Activated naive CD4-positive, alpha-beta T cell treated with anti-CD3 and anti-CD28 coated beads for 36 hours (primary cell): ENCODE data around the gene CCDC190. TPM values are rescaled to one million over a fixed set of nuclear protein-coding genes. Genes with fewer than 3 reads are reported as not detected.
"Not testable (repeated sequence)": the region's sequence is repeated elsewhere in the genome, so short reads cannot be mapped to it uniquely, and the experiment has no call there.

Experiments
- CTCF ChIA-PET: fragments of 350-600 bp; sonication (Branson Sonifier 250); formaldehyde crosslinking; loops from one replicate; lab custom pipeline; 2021; ENCODE audit warnings: antibody characterized with exemption; lab: Charles Lee
- DNase-seq: peaks from one replicate; pipeline ENCODE4 v3.0.0-alpha.2; 2020
- H3K27ac Mint-ChIP-seq: one replicate; pipeline ENCODE4 v1.8.0; 2021; ENCODE audit warnings: mild to moderate bottlenecking, mixed read lengths
- H3K27me3 Mint-ChIP-seq: one replicate; pipeline ENCODE4 v1.8.0; 2021; ENCODE audit warnings: low read depth, mixed read lengths
- H3K36me3 Mint-ChIP-seq: one replicate; pipeline ENCODE4 v1.8.0; 2021; ENCODE audit warnings: low read depth, mixed read lengths
- H3K4me1 Mint-ChIP-seq: one replicate; pipeline ENCODE4 v1.8.0; 2021; ENCODE audit warnings: low read depth, mixed read lengths
- H3K4me3 Mint-ChIP-seq: one replicate; pipeline ENCODE4 v1.8.0; 2021; ENCODE audit warnings: mild to moderate bottlenecking, moderate library complexity, mixed read lengths
- H3K9me3 Mint-ChIP-seq: one replicate; pipeline ENCODE4 v1.8.0; 2021; ENCODE audit warnings: mixed read lengths
- intact Hi-C: fragments of 100-400 bp; cut with micrococcal nuclease; formaldehyde crosslinking; loops from one replicate; pipeline ENCODE4 v1.15.1; 2023
- total RNA-seq, 2 experiments: library from RNA; stranded (reverse); gene quantifications; one replicate each; pipeline ENCODE4 v1.2.3, GENCODE V29; 2021

Gene CCDC190
- total RNA-seq, 2 experiments from 2014 or later: not detected

DNA sequence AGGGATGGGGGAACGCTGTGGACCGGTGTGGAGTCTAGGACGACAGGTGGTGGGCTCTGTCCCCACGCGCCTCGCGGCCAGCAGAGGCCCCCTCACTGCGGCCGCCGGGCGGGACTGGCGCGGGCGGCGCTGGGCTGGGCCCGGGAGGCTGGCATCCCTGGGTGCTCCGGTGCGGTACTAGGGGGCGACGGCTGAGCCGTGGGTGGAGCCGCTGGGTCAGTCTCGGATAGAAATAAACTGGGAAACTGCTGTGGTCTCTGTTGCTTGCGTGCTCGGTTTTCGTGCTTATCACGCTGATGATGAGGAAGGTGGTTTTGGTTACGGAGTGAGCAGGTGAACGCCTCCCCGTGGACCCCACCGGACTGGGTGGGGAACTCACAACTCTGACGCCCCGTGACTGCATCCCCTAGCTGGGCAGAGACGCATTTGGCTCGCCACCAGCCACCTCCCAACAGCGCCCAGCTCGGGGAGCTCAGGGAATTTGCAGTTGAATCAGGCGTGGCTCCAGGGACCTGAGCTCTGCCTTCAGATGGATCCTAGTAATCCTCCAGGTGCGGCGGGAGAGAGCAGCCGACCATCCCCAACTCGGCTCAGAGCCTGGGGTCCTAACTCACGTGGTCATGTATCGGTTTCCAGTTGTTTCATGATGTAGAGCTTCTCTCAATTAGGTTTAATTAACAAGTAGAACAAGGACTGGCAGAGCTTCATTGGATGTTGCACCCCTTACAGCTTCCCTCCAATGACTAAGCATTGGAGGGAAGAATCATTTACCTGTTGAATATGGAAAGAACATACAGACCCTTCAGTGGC lies 38.4 kb downstream of the CCDC190 start:
- CTCF ChIA-PET: no interaction called here
- Mint-ChIP-seq H3K27ac (no peak overlapping the region), H3K36me3 (no peaks in the 10 kb centered on the region)

DNA sequence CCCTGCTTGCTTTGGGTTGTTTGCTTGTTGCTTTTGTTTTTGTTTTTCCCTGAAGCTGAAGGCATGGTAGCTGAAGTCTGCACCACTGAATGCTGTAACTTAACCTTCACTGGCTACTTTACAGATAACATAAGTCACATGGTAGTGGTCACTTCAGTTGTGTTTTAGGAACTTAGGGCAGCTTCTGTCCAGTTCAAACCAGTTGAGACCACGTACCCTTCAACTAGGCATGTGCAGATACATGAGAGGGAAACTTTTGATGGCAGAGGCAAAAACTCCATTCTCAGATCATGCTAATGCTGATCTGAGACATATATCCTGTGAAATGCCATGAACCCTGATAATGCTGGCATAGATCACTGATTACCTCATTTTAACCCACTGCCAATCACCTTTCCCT lies 42.3 kb downstream of the CCDC190 start:
- peaks cover 22% of the 10 kb centered on the region for H3K27me3 Mint-ChIP-seq

More for the DNA sequence above, 38.4 kb downstream of the CCDC190 start:
- Mint-ChIP-seq H3K4me3 (peak overlapping the region; percentile 54), H3K4me1 (peaks cover 15% of the 10 kb centered on the region), H3K27me3 (peaks cover 38% of the 10 kb centered on the region), H3K9me3 (no peaks in the 10 kb centered on the region)
- intact Hi-C loops: loop anchor here (1.0 kb wide), 1 partner anchor 13 kb away; no protein-coding TSS in a partner anchor
- no peak for DNase-seq

DNA sequence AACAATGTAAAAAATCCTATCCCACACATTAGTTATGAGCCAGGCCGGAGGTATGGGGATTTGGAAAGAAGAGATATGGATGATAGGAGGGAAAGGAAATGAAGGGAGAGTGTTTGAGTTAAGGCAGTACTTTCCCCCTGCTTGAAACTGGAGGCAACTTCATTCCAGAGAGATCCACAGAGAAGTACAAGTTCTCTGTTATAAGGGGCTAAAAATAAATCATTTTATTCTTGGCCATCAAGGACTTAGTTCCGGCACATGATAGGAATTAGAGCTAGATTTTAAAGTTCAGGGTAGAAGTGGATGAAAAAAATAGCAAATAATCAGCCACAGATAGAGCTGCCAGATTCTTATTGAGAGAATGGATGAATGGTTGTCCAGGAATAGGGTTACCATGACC lies 42.8 kb downstream of the CCDC190 start:
- Mint-ChIP-seq H3K4me1 (peaks cover 13% of the 10 kb centered on the region), H3K27me3 (peaks cover 20% of the 10 kb centered on the region)
- H3K9me3 Mint-ChIP-seq, H3K36me3 Mint-ChIP-seq, H3K4me3 Mint-ChIP-seq, DNase-seq, intact Hi-C loops, CTCF ChIA-PET, H3K27ac Mint-ChIP-seq: not testable (repeated sequence)

More for the DNA sequence above, 42.3 kb downstream of the CCDC190 start:
- H3K4me3 Mint-ChIP-seq, H3K27ac Mint-ChIP-seq, CTCF ChIA-PET, intact Hi-C loops, DNase-seq, H3K36me3 Mint-ChIP-seq, H3K9me3 Mint-ChIP-seq: not testable (repeated sequence)
- H3K4me1 Mint-ChIP-seq: peaks cover 15% of the 10 kb centered on the region

DNA sequence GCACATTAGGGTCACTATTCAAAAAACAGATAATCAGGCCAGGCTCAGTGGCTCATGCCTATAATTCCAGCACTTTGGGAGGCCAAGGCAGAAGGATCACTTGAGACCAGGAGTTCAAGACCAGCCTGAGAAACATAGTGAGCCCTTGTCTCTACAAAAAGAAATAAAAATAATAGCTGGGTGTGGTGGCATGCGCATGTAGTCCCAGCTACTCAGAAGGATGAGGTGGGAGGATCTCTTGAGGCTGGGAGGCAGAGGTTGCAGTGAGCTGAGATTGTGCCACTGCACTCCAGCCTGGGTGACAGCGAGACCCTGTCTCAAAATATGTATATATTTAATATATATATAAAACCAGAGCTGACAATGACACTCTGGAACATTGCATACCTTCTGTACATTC lies 48.6 kb downstream of the CCDC190 start:
- H3K4me1 Mint-ChIP-seq, H3K27ac Mint-ChIP-seq, CTCF ChIA-PET, intact Hi-C loops, H3K9me3 Mint-ChIP-seq, H3K4me3 Mint-ChIP-seq, H3K27me3 Mint-ChIP-seq, DNase-seq: not testable (repeated sequence)
- peaks cover 40% of the 10 kb centered on the region for H3K36me3 Mint-ChIP-seq

DNA sequence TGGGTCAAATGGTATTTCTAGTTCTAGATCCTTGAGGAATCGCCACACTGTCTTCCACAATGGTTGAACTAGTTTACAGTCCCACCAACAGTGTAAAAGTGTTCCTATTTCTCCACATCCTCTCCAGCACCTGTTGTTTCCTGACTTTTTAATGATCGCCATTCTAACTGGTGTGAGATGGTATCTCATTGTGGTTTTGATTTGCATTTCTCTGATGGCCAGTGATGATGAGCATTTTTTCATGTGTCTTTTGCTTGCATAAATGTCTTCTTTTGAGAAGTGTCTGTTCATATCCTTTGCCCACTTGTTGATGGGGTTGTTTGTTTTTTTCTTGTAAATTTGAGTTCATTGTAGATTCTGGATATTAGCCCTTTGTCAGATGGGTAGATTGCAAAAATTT lies 53.5 kb downstream of the CCDC190 start:
- intact Hi-C loops, H3K27me3 Mint-ChIP-seq, H3K9me3 Mint-ChIP-seq, H3K4me1 Mint-ChIP-seq, H3K27ac Mint-ChIP-seq, CTCF ChIA-PET, DNase-seq, H3K4me3 Mint-ChIP-seq: not testable (repeated sequence)
- H3K36me3 Mint-ChIP-seq: peaks cover 51% of the 10 kb centered on the region

Other genes starting within 250 kb of the CCDC190 start
- gene DDR2, start 228.7 kb downstream of the CCDC190 start, total RNA-seq: under 1 TPM; 0.26 to 0.40 TPM
- 10 to 100 TPM; 32.7 to 38.7 TPM for gene HSD17B7, start 70.5 kb downstream of the CCDC190 start, total RNA-seq
- gene RGS4, start 208.2 kb upstream of the CCDC190 start, total RNA-seq: not detected